AG08395 (cell line): ENCODE data around the gene PDE4D.
"Not testable (repeated sequence)": the region's sequence is repeated elsewhere in the genome, so short reads cannot be mapped to it uniquely, and the experiment has no call there.

ENCODE experiments used
- DNase-seq: peaks from one replicate; pipeline ENCODE4 v3.0.0; 2012; ENCODE audit warnings: mixed read lengths, low spot score

PDE4D gene

GRCh38 chr5:59579101-59579823, 314.3 kb downstream of the PDE4D start:
- DNase-seq: no peak

DNA sequence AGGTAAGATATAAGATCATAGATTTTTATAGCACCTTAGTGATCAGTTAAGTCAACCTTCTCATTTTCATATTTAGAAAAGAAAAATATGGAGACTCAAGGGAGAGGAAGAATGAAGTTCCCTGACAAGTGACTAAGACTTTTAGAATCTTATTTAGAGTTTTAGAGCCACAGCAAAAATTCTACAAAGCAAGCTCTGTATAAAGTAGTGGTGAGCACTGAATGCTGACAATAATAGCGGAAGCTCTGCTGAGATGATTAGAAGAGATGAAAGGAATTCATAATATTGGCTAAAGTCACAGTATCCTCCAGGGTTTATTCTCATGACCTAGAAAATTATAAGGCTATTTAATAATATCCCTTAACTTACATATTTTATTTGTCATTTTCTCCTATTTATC, 316.0 kb downstream of the PDE4D start:
- no peak for DNase-seq

DNA sequence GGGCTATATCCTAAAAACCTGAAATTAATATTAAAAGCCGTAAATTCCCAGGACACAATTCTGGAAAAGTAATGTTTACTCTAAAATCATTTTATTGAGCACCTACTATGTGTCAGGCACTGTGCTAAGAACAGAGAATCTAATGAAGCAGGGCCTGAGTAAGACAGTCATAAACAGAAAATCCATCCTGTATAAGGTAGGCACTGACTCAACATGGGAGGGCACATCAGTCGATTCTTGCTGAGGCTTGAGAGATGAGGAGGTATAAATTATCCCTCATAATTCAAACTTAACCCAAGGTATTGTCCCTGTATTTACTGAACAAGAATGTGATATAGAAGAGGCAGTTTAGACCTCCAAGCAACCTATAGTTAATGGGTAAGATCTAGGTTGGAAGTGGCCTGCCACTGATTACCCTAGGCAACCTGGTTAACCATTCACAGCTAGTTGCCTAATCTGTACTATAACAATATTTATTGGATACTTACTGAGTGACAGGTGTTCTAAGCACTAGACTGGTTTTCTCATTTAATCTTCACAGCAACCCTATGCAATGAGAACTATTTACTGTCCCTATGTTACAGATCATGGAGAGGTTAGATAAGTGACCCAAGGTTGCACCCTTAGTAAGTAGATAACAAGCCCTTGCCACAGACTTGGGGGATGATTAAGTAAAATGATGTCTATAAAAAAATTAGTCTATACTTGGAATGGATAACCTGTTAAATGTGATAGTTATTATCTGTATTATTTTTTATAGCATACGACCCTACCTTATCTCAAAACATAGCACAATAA, 317.7 kb downstream of the PDE4D start:
- DNase-seq: no peak

GRCh38 chr5:59573509-59573908, 320.0 kb downstream of the PDE4D start:
- not testable (repeated sequence) for DNase-seq

- DNase-seq: no peak
Measured at GRCh38 chr5:59571067-59571466, 322.5 kb downstream of the PDE4D start.

DNA sequence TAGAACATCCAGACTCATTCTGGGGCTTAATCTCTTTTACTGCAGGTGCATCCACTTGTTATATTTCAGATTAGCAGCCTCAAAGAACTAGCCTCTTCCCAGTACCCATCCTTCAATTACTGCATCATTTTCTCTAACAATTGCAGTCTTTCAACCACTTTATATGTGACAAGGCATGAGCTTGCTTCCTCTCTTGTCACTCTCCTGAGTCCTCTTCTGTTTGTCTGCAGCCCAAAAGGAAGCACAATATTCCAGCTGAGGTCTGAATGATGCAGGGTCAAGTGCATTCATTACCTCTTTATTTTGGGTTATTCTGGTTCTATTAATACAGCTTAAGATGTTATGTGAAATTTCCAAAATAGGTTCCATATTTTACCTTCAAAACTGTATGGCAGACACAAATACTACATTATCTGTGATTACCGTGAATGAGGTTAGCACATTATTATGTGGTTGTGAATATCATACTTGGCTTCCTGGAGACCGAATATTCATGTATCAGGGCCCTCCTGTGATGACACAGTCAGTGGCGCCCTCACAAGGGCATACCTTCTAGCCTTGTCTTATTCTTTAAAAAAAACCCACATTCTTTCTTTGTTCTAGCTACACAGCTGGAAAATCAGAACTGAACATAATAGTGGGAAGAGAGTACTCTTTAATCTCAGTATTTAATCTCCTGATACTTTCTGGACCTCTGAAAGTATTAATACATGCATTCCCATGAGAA, 323.8 kb downstream of the PDE4D start:
- DNase-seq: no peak

- no peak for DNase-seq
Measured at GRCh38 chr5:59569158-59569557, 324.4 kb downstream of the PDE4D start.

- no peak for DNase-seq
Measured at GRCh38 chr5:59568161-59568560, 325.4 kb downstream of the PDE4D start.

DNA sequence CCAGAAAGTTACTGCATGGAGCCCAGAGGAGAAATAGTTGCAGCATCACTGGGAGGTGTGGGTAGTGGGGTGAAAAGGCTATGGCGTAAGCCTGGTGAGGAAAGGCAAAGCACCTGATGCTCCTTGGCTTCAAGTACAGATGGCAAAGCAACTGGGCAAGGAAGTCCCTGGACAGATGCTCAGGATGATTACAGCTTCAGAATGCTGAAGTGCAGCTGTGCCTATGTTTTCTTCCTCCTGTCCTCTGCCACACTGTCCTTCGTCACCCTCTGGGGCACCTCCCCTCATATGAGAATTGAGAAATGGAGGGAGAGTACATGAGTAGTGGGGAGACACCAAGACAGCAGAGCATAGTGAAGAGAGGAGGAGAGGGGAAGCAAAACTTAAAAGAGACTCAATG, 328.0 kb downstream of the PDE4D start:
- DNase-seq: no peak

- no peak for DNase-seq
Measured at GRCh38 chr5:59564895-59565294, 328.6 kb downstream of the PDE4D start.

DNA sequence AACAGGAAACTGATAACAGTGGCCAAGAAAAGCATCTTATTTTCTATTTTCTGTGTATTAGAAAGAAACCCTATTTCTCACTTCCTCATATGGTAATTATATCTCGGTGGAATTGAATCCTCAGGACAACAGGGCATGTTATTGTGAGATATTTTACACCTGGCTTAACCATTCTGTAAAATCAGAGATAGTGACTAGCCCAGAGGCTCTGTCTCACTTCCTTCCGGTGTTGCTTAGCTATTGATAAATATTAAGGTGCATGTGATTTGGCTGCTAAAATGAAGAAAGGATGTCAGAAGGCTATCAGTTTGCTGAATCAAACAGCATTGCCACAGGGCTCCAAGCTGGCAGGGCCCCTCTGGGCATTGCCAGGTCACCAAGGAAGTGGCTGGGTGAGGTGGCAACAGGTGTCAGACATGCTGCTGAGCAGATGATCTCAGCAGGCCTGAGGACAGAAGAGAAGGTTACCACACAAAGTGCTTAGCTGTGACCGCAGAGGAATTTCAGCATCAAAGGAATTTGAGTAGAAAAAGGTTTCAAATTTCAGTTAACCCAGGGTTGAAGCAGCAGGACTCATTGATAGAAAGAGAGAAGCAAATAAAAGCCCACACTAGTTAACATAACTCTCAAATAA, 330.7 kb downstream of the PDE4D start:
- no peak for DNase-seq

- DNase-seq: no peak
Measured at GRCh38 chr5:59560553-59560952, 333.0 kb downstream of the PDE4D start.

- DNase-seq: no peak
Measured at GRCh38 chr5:59559847-59560246, 333.7 kb downstream of the PDE4D start.

- DNase-seq: no peak
Measured at GRCh38 chr5:59559323-59559722, 334.2 kb downstream of the PDE4D start.

GRCh38 chr5:59558501-59558900, 335.0 kb downstream of the PDE4D start:
- DNase-seq: no peak

DNA sequence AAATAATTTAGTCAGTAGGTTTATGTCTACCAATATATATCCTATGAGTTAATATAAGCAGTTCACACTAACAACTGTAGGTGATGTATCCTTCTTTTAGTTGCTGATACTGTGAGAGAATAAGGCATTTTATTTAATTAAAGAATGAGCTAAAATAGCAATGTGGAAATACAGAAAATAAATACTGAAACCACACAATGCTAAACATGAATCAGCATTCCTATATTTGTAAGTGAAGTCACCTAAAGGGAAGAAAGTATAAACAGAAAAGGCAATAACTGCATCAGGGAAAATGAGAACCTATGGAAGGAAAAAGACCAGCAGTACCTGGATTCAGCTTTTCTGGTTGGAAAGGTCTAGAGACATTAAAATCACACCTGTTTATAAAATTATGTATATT, 336.0 kb downstream of the PDE4D start:
- DNase-seq: no peak

DNA sequence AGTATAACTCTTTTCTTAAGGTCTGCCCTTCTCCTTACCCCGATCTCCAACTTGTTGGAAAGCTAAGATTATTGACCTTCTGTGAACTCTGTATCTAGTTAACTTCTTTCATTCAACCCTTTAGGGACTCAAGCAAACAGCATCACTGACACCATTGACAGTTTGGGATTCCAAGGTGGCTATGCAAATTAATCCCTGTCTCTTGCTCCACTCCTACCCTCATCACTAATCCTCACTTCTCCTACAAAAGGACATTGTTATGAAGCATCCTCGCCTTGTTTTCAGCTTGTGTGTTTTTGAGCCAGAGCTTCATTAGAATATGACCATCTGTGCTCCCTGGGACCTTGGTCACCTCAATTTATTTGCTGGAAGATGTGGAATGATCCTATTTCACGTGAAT, 337.9 kb downstream of the PDE4D start:
- no peak for DNase-seq

GRCh38 chr5:59554501-59554900, 339.0 kb downstream of the PDE4D start:
- DNase-seq: no peak

- DNase-seq: no peak
Measured at GRCh38 chr5:59553992-59554391, 339.5 kb downstream of the PDE4D start.

DNA sequence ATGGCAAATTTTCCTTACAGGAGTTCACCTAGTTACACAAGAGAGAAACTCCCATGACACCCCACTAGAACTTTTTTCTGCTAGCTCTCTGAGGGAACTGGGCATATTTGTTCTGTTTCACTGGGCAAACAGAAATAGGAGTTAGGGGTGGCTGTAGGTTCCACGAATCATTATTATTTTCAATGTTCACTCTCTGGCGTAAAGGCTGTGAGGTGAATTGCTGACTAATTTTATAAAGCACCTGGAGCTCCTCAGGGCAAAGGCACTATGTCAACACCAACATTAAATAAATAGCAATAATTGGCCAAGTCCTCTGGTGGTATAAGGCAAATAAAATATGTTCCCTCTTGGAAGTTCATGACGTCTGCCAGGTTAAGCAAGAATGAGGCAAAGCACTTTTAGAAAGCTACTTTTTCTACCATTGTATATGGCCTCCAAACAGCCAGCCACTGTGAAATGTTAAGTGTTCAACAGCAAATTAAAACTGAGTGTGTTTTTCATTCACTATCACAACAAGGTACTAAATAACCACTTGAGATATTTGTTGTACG, 344.6 kb downstream of the PDE4D start:
- no peak for DNase-seq

DNA sequence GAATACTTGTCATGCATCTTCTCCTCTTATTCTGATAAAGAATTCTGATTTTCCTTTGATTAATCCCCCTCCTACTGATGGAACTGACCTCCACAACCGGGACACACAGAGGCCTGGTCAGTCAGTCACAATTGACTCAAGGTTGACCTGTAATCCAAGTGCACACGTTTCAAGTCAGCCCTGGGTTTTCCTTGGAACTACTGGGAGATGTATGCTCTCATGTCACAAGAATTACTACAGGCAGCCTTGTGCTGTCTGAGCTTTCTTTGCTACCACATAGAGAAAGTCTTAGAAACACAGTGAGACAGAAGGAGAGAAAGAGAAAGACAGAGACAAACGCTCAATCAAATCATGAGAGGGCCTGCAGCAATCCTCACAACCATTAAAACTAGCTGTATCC, 345.8 kb downstream of the PDE4D start:
- DNase-seq: no peak

GRCh38 chr5:59544573-59544972, 349.0 kb downstream of the PDE4D start:
- DNase-seq: no peak
